NCI-H774 (cell line): Measurements from ENCODE around the gene CASP7.
"Not testable (repeated sequence)": the region's sequence is repeated elsewhere in the genome, so short reads cannot be mapped to it uniquely, and the experiment has no call there.

Experiments used
- DNase-seq: peaks from one replicate; lab custom pipeline; 2025; lab: John Stamatoyannopoulos, UW

The CASP7 gene

DNA sequence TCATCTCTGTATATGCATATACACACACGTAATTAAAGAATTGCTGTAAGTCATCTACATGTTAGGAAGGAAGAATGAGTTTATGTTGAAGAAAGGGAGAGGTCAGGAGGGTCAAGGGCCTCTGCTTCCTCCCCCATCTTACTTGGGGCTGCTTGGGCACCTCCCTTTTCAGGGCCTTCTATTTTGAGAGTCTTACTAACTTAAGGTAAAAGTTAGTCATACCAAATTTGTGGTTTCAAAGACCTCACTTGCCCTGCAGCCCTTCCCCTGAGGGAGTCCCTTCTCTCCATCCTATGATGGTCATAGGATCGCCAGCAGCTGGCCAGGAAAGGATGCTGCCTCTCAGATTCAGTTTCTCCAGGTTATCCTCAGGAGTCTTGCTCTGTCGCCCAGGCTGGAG is 74.4 kb downstream of the CASP7 start:
- DNase-seq, result no peak

DNA sequence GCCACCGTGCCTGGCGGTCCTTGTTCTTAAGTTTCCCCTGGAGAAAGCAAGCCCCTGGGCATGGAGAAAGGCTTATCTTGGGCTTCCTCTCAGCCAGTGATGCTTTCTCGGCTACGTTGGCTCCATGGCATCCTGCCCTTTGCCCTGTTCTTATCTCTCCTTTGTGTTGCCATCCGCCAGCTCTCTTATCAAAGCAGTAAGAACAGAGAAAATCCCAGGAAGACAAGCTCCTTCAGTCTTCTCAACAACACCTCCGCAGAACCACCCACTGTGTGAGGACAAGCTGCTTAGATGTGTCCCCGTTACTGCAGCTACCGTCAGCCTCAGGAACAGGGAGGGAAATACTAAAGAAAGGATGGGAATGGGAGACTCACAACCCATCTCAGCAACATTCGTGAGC is 75.1 kb downstream of the CASP7 start:
- DNase-seq, result no peak

DNA sequence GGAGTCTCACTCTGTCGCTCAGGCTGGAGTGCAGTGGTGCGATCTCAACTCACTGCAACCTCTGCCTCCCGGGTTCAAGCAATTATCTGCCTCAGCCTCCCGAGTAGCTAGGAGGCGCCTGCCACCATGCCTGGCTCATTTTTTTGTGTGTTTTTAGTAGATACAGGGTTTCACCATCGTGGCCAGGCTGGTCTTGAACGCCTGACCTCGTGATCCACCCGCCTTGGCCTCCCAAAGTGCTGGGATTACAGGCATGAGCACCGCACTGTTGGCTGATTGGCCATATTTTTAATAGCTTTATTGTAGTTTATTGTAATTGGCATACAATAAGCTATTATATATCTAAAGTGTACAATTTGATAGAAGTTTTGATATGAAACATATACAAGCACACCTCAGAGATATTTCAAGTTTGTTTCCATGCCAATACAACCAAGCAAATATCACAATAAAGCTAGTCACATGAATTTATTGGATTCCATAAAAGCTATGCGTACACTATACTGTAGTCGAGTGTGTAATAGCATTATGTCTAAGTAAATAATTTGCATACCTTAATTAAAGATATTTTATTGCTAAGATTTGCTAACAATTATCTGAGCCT is 77.3 kb downstream of the CASP7 start:
- no peak for DNase-seq

DNA sequence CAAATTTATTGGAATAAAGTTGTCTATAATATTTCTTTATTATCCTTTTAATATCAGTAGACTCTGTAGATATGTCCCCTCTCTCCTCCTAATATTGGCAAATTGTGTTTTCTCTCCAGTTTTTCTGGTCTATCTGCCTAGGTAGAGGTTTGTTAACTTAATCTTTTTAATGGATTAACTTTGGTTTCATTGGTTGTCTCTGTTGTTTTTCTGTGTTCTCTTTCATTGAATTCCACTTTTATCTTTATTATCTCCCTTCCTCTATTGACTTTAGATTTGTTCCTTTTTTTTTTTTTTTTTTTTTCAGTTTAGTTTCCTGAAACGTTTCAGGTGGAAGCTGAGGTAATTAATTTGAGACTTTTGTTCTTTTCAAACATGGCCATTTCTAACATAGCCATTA is 82.4 kb downstream of the CASP7 start:
- no peak for DNase-seq

DNA sequence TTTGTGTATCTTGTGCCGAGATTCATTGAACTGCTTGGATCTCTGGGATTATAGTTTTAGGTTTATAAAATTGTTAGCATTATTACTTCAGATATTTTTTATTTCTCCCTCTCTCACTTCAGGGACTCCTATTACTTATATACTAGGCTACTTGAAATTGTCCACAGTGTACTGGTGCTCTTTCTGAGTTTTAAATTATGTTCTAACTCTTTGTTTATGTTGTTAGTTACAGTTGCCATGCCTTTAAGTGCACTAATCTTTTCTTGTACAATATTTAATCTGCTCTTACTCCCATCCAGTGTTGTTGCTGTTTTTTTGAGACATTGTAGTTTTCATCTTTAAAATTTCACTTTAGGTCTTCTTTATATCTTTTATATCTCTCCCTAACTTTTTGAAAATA is 84.9 kb downstream of the CASP7 start:
- DNase-seq, result no peak

DNA sequence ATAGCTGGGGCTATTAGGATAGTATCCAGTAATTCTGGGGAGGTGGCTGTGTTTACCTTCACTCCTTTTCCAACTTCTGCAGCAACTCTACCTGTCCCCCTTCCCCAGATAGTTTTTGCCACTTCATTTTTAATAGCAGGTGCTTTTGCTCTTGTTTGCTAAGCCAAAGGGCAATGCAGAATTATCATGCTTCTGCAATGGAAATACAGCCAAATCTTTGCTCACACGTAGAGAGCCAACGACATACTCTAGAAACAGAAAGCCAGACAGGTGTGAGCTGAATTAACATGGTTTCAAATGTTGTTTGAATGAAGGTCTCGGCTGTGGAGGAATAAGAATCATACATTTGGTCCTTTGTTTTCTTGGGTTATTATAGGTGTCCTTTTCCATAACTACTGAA is 86.2 kb downstream of the CASP7 start:
- DNase-seq, result no peak

DNA sequence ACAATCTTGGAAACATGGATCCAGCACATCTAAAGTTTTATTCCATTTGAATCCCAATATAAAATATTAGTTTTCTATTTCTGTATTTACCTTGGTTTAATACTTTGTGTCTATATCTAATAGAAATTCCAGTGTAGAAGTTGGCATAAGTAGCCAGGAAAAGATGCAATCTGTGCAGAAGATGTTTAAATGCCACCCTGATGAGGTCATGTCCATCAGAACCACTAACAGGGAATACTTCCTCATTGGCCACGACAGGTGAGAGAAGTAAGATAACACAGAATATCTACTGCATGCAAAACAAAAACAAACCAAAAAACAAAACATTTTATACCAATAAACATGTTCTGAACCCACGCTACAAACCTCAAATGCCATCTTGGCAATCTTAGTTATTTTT is 87.5 kb downstream of the CASP7 start:
- DNase-seq, result no peak

DNA sequence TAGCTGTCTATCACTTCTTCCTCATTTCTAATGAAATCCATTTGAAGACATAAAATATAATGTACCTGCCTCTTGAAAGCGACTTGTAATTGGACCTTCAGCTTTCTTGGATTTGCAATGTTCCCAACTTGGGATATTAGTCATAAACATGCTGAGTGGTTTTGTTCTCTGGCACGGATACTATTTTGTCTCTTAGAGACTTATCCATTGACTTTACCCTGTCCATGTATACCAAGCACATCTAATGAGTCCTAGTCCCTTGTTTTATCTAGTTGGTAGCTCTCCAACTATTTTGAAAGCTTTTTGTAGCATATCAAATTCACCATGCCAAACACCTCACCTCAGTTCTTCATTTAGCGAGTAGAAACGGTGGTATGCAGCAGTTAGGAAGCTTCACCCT is 90.6 kb downstream of the CASP7 start:
- DNase-seq, result no peak

DNA sequence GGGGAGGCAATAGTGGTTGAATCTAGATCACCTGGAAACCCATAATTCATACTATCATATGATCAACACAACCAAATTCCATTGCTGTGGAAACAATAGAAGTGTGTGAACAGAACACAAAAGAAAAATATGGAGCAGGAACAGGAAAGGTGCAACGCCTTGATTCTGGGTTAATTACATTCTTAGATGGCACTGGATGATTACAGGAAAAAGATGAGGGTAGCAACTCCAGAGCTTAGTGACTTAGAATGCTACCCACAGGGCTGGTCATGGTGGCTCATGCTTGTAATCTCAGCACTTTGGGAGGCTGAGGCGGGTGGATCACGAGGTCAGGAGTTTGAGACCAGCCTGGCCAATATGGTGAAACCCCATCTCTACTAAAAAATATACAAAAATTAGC is 91.4 kb downstream of the CASP7 start:
- DNase-seq, result not testable (repeated sequence)

DNA sequence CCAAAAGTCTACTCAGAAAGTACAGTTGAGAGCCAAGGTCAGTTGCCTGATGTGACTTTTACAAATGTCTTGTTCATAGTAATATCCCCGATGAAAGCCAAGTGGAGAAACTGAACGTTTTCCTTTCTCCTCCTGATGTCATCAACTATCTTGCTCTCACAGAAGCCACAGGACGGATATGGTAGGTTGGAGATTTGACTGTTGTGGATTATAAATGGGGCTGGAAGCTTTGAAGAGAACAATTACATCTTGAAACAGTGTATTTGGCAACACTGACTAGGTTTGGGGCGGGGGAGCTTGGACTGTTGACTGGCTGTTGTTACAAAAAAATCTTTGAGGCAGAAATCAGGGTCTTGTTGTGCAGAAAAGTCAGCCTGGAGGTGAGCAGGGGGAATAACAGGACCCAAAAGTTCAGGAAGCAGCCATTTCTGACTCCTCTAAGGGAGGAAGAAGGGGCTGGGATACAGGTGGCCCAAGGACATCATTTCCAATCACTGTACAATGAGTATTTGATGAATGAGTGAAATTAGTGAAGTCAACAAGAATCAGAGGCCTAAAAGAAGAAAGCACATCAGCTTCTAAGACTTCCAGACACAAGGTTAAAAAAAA is 96.1 kb downstream of the CASP7 start:
- DNase-seq, result no peak

DNA sequence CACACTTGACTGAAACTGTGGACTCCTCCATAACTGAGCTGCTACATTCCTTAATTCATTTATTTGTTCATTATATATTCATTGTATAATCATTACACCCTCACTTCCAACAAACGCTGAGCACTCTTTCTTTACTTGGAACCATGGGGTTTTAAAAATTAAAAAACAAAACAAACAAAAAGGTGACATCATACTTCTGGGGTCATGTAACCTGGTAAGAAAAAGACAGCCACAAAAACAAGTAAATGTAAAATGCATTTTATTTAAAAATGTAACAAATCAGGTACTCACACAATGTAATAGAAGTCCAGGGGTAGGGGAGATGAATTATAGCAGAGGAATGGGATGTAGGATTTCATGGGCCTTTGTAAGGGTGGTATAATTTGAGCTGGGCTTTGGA is 96.8 kb downstream of the CASP7 start:
- DNase-seq, result no peak
